ENCODE results near the gene NCAPG. TPM values are rescaled to one million over a fixed set of nuclear protein-coding genes. Genes with fewer than 3 reads are reported as not detected.

NCAPG gene
- total RNA-seq, 3 donors from 2014 or later: 0.33 to 0.96 (median 0.59) TPM

GRCh38 chr4:17884063-17884462, 73.3 kb downstream of the NCAPG start:
- TF ChIP-seq CTCF (IDR thresholded peaks at IDR 0.05) (no peak), POLR2AphosphoS5 (IDR thresholded peaks at IDR 0.05) (no peak), POLR2A (IDR thresholded peaks at IDR 0.05) (no peak)
- intact Hi-C loops (cut with DNase I; ENCODE audit: low total_unique reads): no loop called here
- Histone ChIP-seq H3K4me3 (no peak overlapping the region), H3K4me1 (no peaks in the 10 kb centered on the region), H3K27me3 (no peaks in the 10 kb centered on the region), H3K27ac (no peak overlapping the region), H3K9me3 (no peaks in the 10 kb centered on the region), H3K36me3 (no peaks in the 10 kb centered on the region)
- no peak for DNase-seq (ENCODE audit: low spot score in 2 of 2)

- H3K27ac ChIP-seq: no peak overlapping the region
- intact Hi-C loops (cut with DNase I; ENCODE audit: low total_unique reads): no loop called here
- H3K36me3 ChIP-seq: no peaks in the 10 kb centered on the region
- H3K27me3 ChIP-seq: no peaks in the 10 kb centered on the region
- H3K4me3 ChIP-seq: no peak overlapping the region
- H3K9me3 ChIP-seq: no peaks in the 10 kb centered on the region
- TF ChIP-seq POLR2AphosphoS5 (IDR thresholded peaks at IDR 0.05) (no peak), CTCF (IDR thresholded peaks at IDR 0.05) (no peak), POLR2A (IDR thresholded peaks at IDR 0.05) (no peak)
- H3K4me1 ChIP-seq: no peaks in the 10 kb centered on the region
- no peak for DNase-seq (ENCODE audit: low spot score in 2 of 2)
Observed at GRCh38 chr4:17884511-17884910, 73.7 kb downstream of the NCAPG start.

- TF ChIP-seq POLR2AphosphoS5 (IDR thresholded peaks at IDR 0.05): no peak
- no peak for TF ChIP-seq POLR2A (IDR thresholded peaks at IDR 0.05)
- TF ChIP-seq CTCF (IDR thresholded peaks at IDR 0.05): no peak
- Histone ChIP-seq H3K4me3 (no peak overlapping the region), H3K36me3 (no peaks in the 10 kb centered on the region), H3K27me3 (no peaks in the 10 kb centered on the region), H3K27ac (no peak overlapping the region), H3K4me1 (no peaks in the 10 kb centered on the region), H3K9me3 (no peaks in the 10 kb centered on the region)
- no peak for DNase-seq (ENCODE audit: low spot score in 2 of 2)
- intact Hi-C loops (cut with DNase I; ENCODE audit: low total_unique reads): no loop called here
Observed at GRCh38 chr4:17889692-17890091, 78.9 kb downstream of the NCAPG start.

GRCh38 chr4:17894421-17894820, 83.6 kb downstream of the NCAPG start:
- H3K27me3 ChIP-seq: no peaks in the 10 kb centered on the region
- intact Hi-C loops (cut with DNase I; ENCODE audit: low total_unique reads): no loop called here
- TF ChIP-seq POLR2A (IDR thresholded peaks at IDR 0.05) (no peak), CTCF (IDR thresholded peaks at IDR 0.05) (no peak), POLR2AphosphoS5 (IDR thresholded peaks at IDR 0.05) (no peak)

More at GRCh38 chr4:17894421-17894820, 83.6 kb downstream of the NCAPG start:
- H3K36me3 ChIP-seq: no peaks in the 10 kb centered on the region
- no peaks in the 10 kb centered on the region for H3K4me1 ChIP-seq
- no peaks in the 10 kb centered on the region for H3K9me3 ChIP-seq
- no peak overlapping the region for H3K27ac ChIP-seq
- H3K4me3 ChIP-seq: no peak overlapping the region
- DNase-seq (ENCODE audit: low spot score in 2 of 2): no peak

Other genes starting within 250 kb of the NCAPG start
- 10 to 100 TPM; 72.4 to 93.4 (median 81.0) TPM for gene LAP3, start 233.8 kb upstream of the NCAPG start, total RNA-seq
- gene MED28, start 196.3 kb upstream of the NCAPG start, total RNA-seq: 10 to 100 TPM; 13.8 to 22.8 (median 19.7) TPM
- under 1 TPM in 2 of 3 donors, not detected in 1; 0.33 to 0.59 TPM for gene FAM184B, start 29.4 kb upstream of the NCAPG start, total RNA-seq
- gene DCAF16, start 222 bp upstream of the NCAPG start, total RNA-seq: 10 to 100 TPM; 28.0 to 41.3 (median 28.2) TPM
- gene LCORL, start 210.8 kb downstream of the NCAPG start, total RNA-seq: 10 to 100 TPM; 23.9 to 34.1 (median 29.6) TPM